GM12878 (cell line): ENCODE results near the gene KCNN3. TPM values are rescaled to one million over a fixed set of nuclear protein-coding genes. Genes with fewer than 3 reads are reported as not detected.

ENCODE experiments used
- BMI1 ChIP-seq: fragments of 450-650 bp; IDR thresholded peaks from 2 replicates; pipeline ENCODE4 v1.6.1; 2016; ENCODE audit warnings: mild to moderate bottlenecking, moderate library complexity, borderline replicate concordance
- BRCA1 ChIP-seq: IDR thresholded peaks from 2 replicates; pipeline ENCODE4 v1.6.1; 2011; ENCODE audit warnings: low read depth, low read length, improper control_type of control experiment
- CBX5 ChIP-seq: sonication (generic); IDR thresholded peaks from 2 replicates; pipeline ENCODE4 v1.6.1; 2016; ENCODE audit warnings: low read depth, moderate library complexity, mild to moderate bottlenecking, inconsistent platforms
- CHD2 ChIP-seq: IDR thresholded peaks from 2 replicates; pipeline ENCODE4 v1.6.1; 2011; ENCODE audit warnings: low read depth, low read length, improper control_type of control experiment, borderline replicate concordance
- CHD4 ChIP-seq: fragments of 200-600 bp; sonication (generic); IDR thresholded peaks from 2 replicates; pipeline ENCODE4 v1.6.1; 2016; ENCODE audit warnings: mild to moderate bottlenecking
- EZH2 ChIP-seq: IDR thresholded peaks from 2 replicates; pipeline ENCODE4 v1.6.1; 2012; ENCODE audit warnings: low read depth, mild to moderate bottlenecking, control low read depth, inconsistent platforms, low read length, borderline replicate concordance; ENCODE audit not compliant: control insufficient read depth
- HDGF ChIP-seq: fragments of 450-650 bp; IDR thresholded peaks from 2 replicates; pipeline ENCODE4 v1.6.1; 2016; ENCODE audit warnings: antibody characterized with exemption
- IKZF1 ChIP-seq: fragments of 450-650 bp; conservative IDR thresholded peaks from 2 replicates; pipeline ENCODE4 v1.6.1; 2017; ENCODE audit warnings: antibody characterized with exemption, mild to moderate bottlenecking
- JUNB ChIP-seq: IDR thresholded peaks from 2 replicates; pipeline ENCODE4 v1.6.1; 2016; ENCODE audit warnings: antibody characterized with exemption, mild to moderate bottlenecking
- MYB ChIP-seq: fragments of 150-350 bp; IDR thresholded peaks from 2 replicates; pipeline ENCODE4 v1.6.1; 2014; ENCODE audit warnings: mild to moderate bottlenecking, low read depth, low read length, borderline replicate concordance
- NFYA ChIP-seq: IDR thresholded peaks from 2 replicates; pipeline ENCODE4 v1.6.1; 2011; ENCODE audit warnings: low read depth, mild to moderate bottlenecking, low read length, improper control_type of control experiment, borderline replicate concordance
- PAX5 ChIP-seq: IDR thresholded peaks from 2 replicates; pipeline ENCODE4 v1.6.1; 2011; ENCODE audit warnings: low read depth, low read length, borderline replicate concordance
- POLR2AphosphoS5 ChIP-seq: IDR thresholded peaks from 2 replicates; pipeline ENCODE4 v1.6.1; 2011; ENCODE audit warnings: mild to moderate bottlenecking, low read length, inconsistent platforms
- RAD51 ChIP-seq: fragments of 450-650 bp; IDR thresholded peaks from 2 replicates; pipeline ENCODE4 v1.6.1; 2016; ENCODE audit warnings: moderate library complexity, mild to moderate bottlenecking, inconsistent platforms
- ZNF217 ChIP-seq: fragments of 450-650 bp; IDR thresholded peaks from 2 replicates; pipeline ENCODE4 v1.6.1; 2017; ENCODE audit warnings: antibody characterized with exemption, mild to moderate bottlenecking
- polyA plus RNA-seq, 11 experiments: library from polyadenylated mRNA; depleted of rRNA in 4 of 11; unstranded in 6 of 11; stranded (reverse) in 5 of 11; fragments of >200 nt; fragmentation: Nextera tagmentation in 4 of 11; fragmentation: Illumina TruSeq in 1 of 11; extraction: Ambion mirVana in 4 of 11; extraction: Trizol in 1 of 11; gene quantifications; 1 replicate in 1 of 11; 2 replicates in 10 of 11; pipeline versions ENCODE4 v1.2.1 to v1.2.3, GENCODE V29; 2011 to 2016; ENCODE audit warnings: inconsistent platforms in 2 of 11, missing spikeins in 2 of 11, low read depth in 1 of 11
- total RNA-seq, 4 experiments: library from RNA; depleted of rRNA in 3 of 4; stranded (reverse); fragments of >200 nt in 3 of 4; fragmentation: Illumina TruSeq in 1 of 4; extraction: Trizol in 1 of 4; gene quantifications; 2 replicates each; pipeline versions ENCODE4 v1.2.1 to v1.2.3, GENCODE V29; 2013 to 2021
- TF ChIP-seq, protein P1 (sequence below): fragments of 450-650 bp; IDR thresholded peaks from 2 replicates; pipeline ENCODE4 v1.6.1; 2017; ENCODE audit warnings: low read depth, mild to moderate bottlenecking, moderate library complexity
- TF ChIP-seq, protein P2 (sequence below): fragments of 450-650 bp; IDR thresholded peaks from 2 replicates; pipeline ENCODE4 v1.6.1; 2017; ENCODE audit warnings: antibody characterized with exemption, mild to moderate bottlenecking, moderate library complexity

The KCNN3 gene
- total and polyA plus RNA-seq, 10 of the 15 experiments (the other 5 are each of a cell fraction or from before 2014, with no cell fraction given): 3.5 to 26.4 (median 14.9) TPM

DNA sequence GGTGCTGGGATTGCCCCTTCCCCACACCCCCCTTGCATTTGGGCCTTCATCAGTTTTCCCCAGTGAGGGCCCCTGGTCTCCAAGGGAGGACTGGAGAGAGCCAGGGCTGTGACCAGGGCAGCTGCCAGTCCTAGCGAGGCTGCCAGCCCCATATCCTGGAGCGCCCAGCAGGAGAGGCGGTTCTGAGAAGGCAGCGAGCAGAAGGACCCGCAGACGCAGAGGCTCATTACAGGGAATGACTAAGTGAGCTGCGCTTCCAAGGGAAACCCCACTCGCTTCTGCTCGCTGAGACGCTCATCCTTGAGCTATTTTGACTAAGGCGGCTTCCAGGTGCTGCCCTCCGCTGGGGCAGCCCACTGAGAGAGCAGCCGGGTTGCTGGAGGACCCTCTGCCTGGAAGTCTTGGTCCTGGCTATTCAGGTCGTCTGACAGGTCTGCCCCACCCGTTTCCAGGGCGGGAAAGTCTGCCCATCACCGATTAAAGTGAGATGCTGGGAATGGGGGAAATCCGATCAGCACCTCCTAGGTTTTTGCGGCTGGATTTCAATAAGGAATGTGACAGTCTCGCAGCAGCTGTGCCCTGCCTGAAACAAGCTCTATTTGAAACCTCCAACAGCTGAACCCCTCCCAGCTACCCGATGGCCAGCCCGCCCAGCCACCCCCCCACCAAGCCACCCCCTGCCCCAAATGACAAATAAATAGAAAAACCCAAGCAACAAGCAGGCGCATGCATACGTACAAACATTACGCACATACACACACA lies 2.8 kb downstream of the KCNN3 start (continued):
- TF ChIP-seq RAD51 (no peak), BRCA1 (no peak), JUNB (no peak), HDGF (no peak), ZNF217 (no peak), IKZF1 (peak; percentile 70), MYB (no peak), NFYA (no peak), PAX5 (no peak), POLR2AphosphoS5 (no peak), BMI1 (no peak), CHD4 (no peak), CBX5 (no peak), CHD2 (no peak), EZH2 (no peak)
- TF ChIP-seq, protein P1, sequence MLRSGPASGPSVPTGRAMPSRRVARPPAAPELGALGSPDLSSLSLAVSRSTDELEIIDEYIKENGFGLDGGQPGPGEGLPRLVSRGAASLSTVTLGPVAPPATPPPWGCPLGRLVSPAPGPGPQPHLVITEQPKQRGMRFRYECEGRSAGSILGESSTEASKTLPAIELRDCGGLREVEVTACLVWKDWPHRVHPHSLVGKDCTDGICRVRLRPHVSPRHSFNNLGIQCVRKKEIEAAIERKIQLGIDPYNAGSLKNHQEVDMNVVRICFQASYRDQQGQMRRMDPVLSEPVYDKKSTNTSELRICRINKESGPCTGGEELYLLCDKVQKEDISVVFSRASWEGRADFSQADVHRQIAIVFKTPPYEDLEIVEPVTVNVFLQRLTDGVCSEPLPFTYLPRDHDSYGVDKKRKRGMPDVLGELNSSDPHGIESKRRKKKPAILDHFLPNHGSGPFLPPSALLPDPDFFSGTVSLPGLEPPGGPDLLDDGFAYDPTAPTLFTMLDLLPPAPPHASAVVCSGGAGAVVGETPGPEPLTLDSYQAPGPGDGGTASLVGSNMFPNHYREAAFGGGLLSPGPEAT: peak; percentile 43; the same call in 1 of the 2 replicates
- TF ChIP-seq, protein P2, sequence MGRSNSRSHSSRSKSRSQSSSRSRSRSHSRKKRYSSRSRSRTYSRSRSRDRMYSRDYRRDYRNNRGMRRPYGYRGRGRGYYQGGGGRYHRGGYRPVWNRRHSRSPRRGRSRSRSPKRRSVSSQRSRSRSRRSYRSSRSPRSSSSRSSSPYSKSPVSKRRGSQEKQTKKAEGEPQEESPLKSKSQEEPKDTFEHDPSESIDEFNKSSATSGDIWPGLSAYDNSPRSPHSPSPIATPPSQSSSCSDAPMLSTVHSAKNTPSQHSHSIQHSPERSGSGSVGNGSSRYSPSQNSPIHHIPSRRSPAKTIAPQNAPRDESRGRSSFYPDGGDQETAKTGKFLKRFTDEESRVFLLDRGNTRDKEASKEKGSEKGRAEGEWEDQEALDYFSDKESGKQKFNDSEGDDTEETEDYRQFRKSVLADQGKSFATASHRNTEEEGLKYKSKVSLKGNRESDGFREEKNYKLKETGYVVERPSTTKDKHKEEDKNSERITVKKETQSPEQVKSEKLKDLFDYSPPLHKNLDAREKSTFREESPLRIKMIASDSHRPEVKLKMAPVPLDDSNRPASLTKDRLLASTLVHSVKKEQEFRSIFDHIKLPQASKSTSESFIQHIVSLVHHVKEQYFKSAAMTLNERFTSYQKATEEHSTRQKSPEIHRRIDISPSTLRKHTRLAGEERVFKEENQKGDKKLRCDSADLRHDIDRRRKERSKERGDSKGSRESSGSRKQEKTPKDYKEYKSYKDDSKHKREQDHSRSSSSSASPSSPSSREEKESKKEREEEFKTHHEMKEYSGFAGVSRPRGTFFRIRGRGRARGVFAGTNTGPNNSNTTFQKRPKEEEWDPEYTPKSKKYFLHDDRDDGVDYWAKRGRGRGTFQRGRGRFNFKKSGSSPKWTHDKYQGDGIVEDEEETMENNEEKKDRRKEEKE: no peak
